GM12878 (cell line): ENCODE data around the gene RPRD1A. TPM values are rescaled to one million over a fixed set of nuclear protein-coding genes. Genes with fewer than 3 reads are reported as not detected.

Experiments used
- ATAC-seq: fragments of 200-7000 bp; cut with Tn5 transposase; 3 replicates; pipeline ENCODE4 v1.9.1; 2020; ENCODE audit warnings: mild to moderate bottlenecking, moderate library complexity
- BruUV-seq: library from RNA; stranded (reverse); fragments of 400-500 nt; replicated peaks from 2 replicates; lab custom pipeline; 2021; lab: Mats Ljungman, UMichigan
- CTCF ChIA-PET: fragments of 300-600 bp; sonication (Branson Sonifier 250); formaldehyde crosslinking; extraction: SDS; loops from one replicate; lab custom pipeline; 2021; ENCODE audit warnings: inconsistent platforms; lab: Yijun Ruan, JAX
- POLR2A ChIA-PET: fragments of 350-600 bp; formaldehyde crosslinking; extraction: SDS; loops from one replicate; lab custom pipeline; 2021; ENCODE audit warnings: inconsistent platforms; lab: Charles Lee
- RAD21 ChIA-PET: fragments of 300-600 bp; sonication (Branson Sonifier 250); formaldehyde crosslinking; loops from one replicate; lab custom pipeline; 2023; ENCODE audit warnings: antibody characterized with exemption; ENCODE audit not compliant: unreplicated experiment; lab: Charles Lee
- SMC1A ChIA-PET: fragments of 300-600 bp; sonication (Branson Sonifier 250); formaldehyde crosslinking; loops from one replicate; lab custom pipeline; 2023; ENCODE audit not compliant: unreplicated experiment, uncharacterized antibody; lab: Charles Lee
- DNase-seq: peaks from one replicate; pipeline ENCODE4 v3.0.0-alpha.2; 2011; ENCODE audit warnings: low read depth, low spot score
- FAIRE-seq: peaks from 3 replicates; lab custom pipeline; 2011; peaks lifted over from hg19 to GRCh38; lab: Jason Lieb, UNC
- H2AFZ ChIP-seq: 2 replicates; pipeline ENCODE4 v1.6.0; 2011; ENCODE audit warnings: low read depth, low read length, control low read depth; ENCODE audit not compliant: control insufficient read depth
- H3K27ac ChIP-seq: 2 replicates; pipeline ENCODE4 v1.5.1; 2011; ENCODE audit warnings: control low read depth; ENCODE audit not compliant: control insufficient read depth, insufficient read depth
- H3K27me3 ChIP-seq, 2 experiments: replicated peaks in 1 of 2; 2 replicates each; pipeline versions ENCODE4 v1.6.0 to v1.6.1; 2011; ENCODE audit warnings: low read length in 1 of 2; ENCODE audit not compliant: control insufficient read depth in 2 of 2, insufficient read depth in 2 of 2
- H3K36me3 ChIP-seq, 2 experiments: 2 replicates each; pipeline ENCODE4 v1.5.1; 2011; ENCODE audit warnings: low read length in 1 of 2; ENCODE audit not compliant: control insufficient read depth in 2 of 2, insufficient read depth in 2 of 2
- H3K4me1 ChIP-seq: 2 replicates; pipeline ENCODE4 v1.6.1; 2011; ENCODE audit warnings: mild to moderate bottlenecking, low read length, moderate library complexity, mixed read lengths; ENCODE audit not compliant: control insufficient read depth, insufficient read depth
- H3K4me2 ChIP-seq: 2 replicates; pipeline ENCODE4 v1.6.0; 2011; ENCODE audit warnings: control low read depth; ENCODE audit not compliant: control insufficient read depth, insufficient read depth
- H3K4me3 ChIP-seq: fragments of 200-600 bp; sonication (generic); 2 replicates; pipeline ENCODE4 v1.5.1; 2016
- H3K79me2 ChIP-seq: 2 replicates; pipeline ENCODE4 v1.6.0; 2011; ENCODE audit warnings: low read length; ENCODE audit not compliant: control insufficient read depth, insufficient read depth
- H3K9ac ChIP-seq: 2 replicates; pipeline ENCODE4 v1.8.0; 2011; ENCODE audit warnings: low read length, control low read depth, mixed read lengths; ENCODE audit not compliant: control insufficient read depth, insufficient read depth
- H3K9me3 ChIP-seq: replicated peaks from 3 replicates; pipeline ENCODE4 v1.5.1; 2011; ENCODE audit warnings: mild to moderate bottlenecking, low read length; ENCODE audit not compliant: control insufficient read depth, insufficient read depth
- H4K20me1 ChIP-seq: 2 replicates; pipeline ENCODE4 v1.6.0; 2011; ENCODE audit not compliant: control insufficient read depth, insufficient read depth
- CEBPZ ChIP-seq: fragments of 150-350 bp; IDR thresholded peaks from 2 replicates; pipeline ENCODE4 v1.6.1; 2016; ENCODE audit warnings: low read depth, low read length
- CTCF ChIP-seq, 3 experiments: IDR thresholded peaks in 2 of 3; conservative IDR thresholded peaks in 1 of 3; 2 replicates each; pipeline ENCODE4 v1.5.1; 2011; ENCODE audit warnings: low read depth in 3 of 3, low read length in 3 of 3, mild to moderate bottlenecking in 3 of 3, control low read depth in 2 of 3, moderate library complexity in 2 of 3, inconsistent platforms in 1 of 3, mixed read lengths in 1 of 3; ENCODE audit not compliant: control insufficient read depth in 2 of 3, insufficient read depth in 1 of 3; ENCODE audit errors: extremely low read depth in 1 of 3
- EZH2 ChIP-seq: IDR thresholded peaks from 2 replicates; pipeline ENCODE4 v1.6.1; 2012; ENCODE audit warnings: low read depth, mild to moderate bottlenecking, control low read depth, inconsistent platforms, low read length, borderline replicate concordance; ENCODE audit not compliant: control insufficient read depth
- HSF1 ChIP-seq: fragments of 150-350 bp; IDR thresholded peaks from 2 replicates; pipeline ENCODE4 v1.6.1; 2014; ENCODE audit warnings: mild to moderate bottlenecking, low read depth, low read length
- NFYA ChIP-seq: IDR thresholded peaks from 2 replicates; pipeline ENCODE4 v1.6.1; 2011; ENCODE audit warnings: low read depth, mild to moderate bottlenecking, low read length, improper control_type of control experiment, borderline replicate concordance
- RBBP5 ChIP-seq: fragments of 200-600 bp; sonication (generic); conservative IDR thresholded peaks from 2 replicates; pipeline ENCODE4 v1.6.1; 2016
- STAT3 ChIP-seq: IDR thresholded peaks from 2 replicates; pipeline ENCODE4 v1.6.1; 2011; ENCODE audit warnings: low read depth, low read length, improper control_type of control experiment
- YBX1 ChIP-seq: fragments of 450-650 bp; IDR thresholded peaks from 2 replicates; pipeline ENCODE4 v1.6.1; 2016; ENCODE audit warnings: antibody characterized with exemption
- ZSCAN29 ChIP-seq: fragments of 450-650 bp; IDR thresholded peaks from 2 replicates; pipeline ENCODE4 v1.6.1; 2017; ENCODE audit warnings: mild to moderate bottlenecking, moderate library complexity
- WGBS: methylation state at CpG from one replicate; pipeline ENCODE4 v1.1.6; 2016; ENCODE audit warnings: low lambda C conversion rate; ENCODE audit not compliant: insufficient replicate concordance, insufficient coverage; ENCODE audit errors: missing lambda C conversion rate; 5-methylcytosine and 5-hydroxymethylcytosine counted together
- in situ Hi-C: fragments of 300-500 bp; cut with MboI; formaldehyde crosslinking; loops from 9 replicates; pipeline ENCODE4 v1.14.3; 2018; ENCODE audit warnings: mixed read lengths
- intact Hi-C: fragments of 100-400 bp; cut with micrococcal nuclease; formaldehyde crosslinking; loops from one replicate; pipeline ENCODE4 v1.14.2; 2022; ENCODE audit not compliant: unreplicated experiment
- polyA plus RNA-seq, 11 experiments: library from polyadenylated mRNA; depleted of rRNA in 4 of 11; unstranded in 6 of 11; stranded (reverse) in 5 of 11; fragments of >200 nt; fragmentation: Nextera tagmentation in 4 of 11; fragmentation: Illumina TruSeq in 1 of 11; extraction: Ambion mirVana in 4 of 11; extraction: Trizol in 1 of 11; gene quantifications; 1 replicate in 1 of 11; 2 replicates in 10 of 11; pipeline versions ENCODE4 v1.2.1 to v1.2.3, GENCODE V29; 2011 to 2016; ENCODE audit warnings: inconsistent platforms in 2 of 11, missing spikeins in 2 of 11, low read depth in 1 of 11
- total RNA-seq, 4 experiments: library from RNA; depleted of rRNA in 3 of 4; stranded (reverse); fragments of >200 nt in 3 of 4; fragmentation: Illumina TruSeq in 1 of 4; extraction: Trizol in 1 of 4; gene quantifications; 2 replicates each; pipeline versions ENCODE4 v1.2.1 to v1.2.3, GENCODE V29; 2013 to 2021

The RPRD1A gene
- total and polyA plus RNA-seq, 10 of the 15 experiments (the other 5 are each of a cell fraction or from before 2014, with no cell fraction given), result 16.2 to 66.2 (median 36.2) TPM

DNA sequence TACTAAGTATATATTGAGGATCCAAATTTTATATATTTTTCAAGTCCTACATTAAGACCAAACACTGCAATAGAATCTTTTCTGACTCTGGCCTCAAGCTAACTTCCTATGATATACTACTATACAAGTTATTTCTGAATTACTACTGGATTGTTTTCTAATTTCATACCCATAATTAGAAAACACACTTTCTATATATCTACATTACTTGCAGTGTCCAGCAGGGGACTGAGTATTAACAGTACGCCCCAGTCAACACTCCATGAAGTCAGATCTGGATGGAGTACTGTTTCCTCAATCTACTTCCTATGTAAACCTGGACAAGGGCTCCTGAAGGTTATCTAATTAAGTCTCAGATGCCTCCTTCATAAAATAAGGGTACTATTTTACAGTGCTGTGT lies 68.4 kb downstream of the RPRD1A start:
- Histone ChIP-seq H3K27ac (no peak overlapping the region), H3K4me3 (no peak overlapping the region), H3K4me2 (no peak overlapping the region), H3K36me3 (no peaks in the 10 kb centered on the region; a peak in 1 of 4 replicates), H4K20me1 (no peaks in the 10 kb centered on the region), H3K9me3 (no peaks in the 10 kb centered on the region), H3K9ac (no peak overlapping the region), H3K27me3 (no peaks in the 10 kb centered on the region), H3K79me2 (no peaks in the 10 kb centered on the region), H3K4me1 (no peaks in the 10 kb centered on the region), H2AFZ (no peak overlapping the region)
- ChIA-PET CTCF (interaction anchor here (0.7 kb wide), 1 partner anchor 22 kb away, joined by 3 read pairs; no protein-coding TSS in a partner anchor), RAD21 (no interaction called here), POLR2A (no interaction called here), SMC1A (no interaction called here)
- TF ChIP-seq CTCF (IDR thresholded peaks at IDR 0.05 in 2 of 3, conservative IDR thresholded peaks at IDR 0.05 in 1 of 3; ENCODE audit: control insufficient read depth in 2 of 3, extremely low read depth in 1 of 3, insufficient read depth in 1 of 3, low read depth in 3 of 3, low read length in 3 of 3) (peak in 2 of 3 experiments; percentile 26 to 32; a peak in 3 of 6 replicates), RBBP5 (no peak)
- WGBS, result 95% methylated on average over 1 of the region's 1 CpG
- DNase-seq (no peak), ATAC-seq (peak; percentile 77), FAIRE-seq (no peak)
- intact Hi-C loops (no loop called here), in situ Hi-C loops (no loop called here)
- no TSS peak for BruUV-seq

GRCh38 chr18:35993013-35993412 lies 74.3 kb downstream of the RPRD1A start:
- Histone ChIP-seq H3K9me3 (no peaks in the 10 kb centered on the region), H3K4me1 (no peaks in the 10 kb centered on the region), H3K27ac (no peak overlapping the region), H4K20me1 (no peaks in the 10 kb centered on the region), H3K27me3 (no peaks in the 10 kb centered on the region), H3K79me2 (no peaks in the 10 kb centered on the region), H2AFZ (no peak overlapping the region), H3K9ac (no peak overlapping the region), H3K4me3 (no peak overlapping the region), H3K4me2 (no peak overlapping the region), H3K36me3 (peaks cover 0 to 3% of the 10 kb centered on the region in 2 experiments; a peak in 1 of 4 replicates)
- DNase-seq, result no peak
- POLR2A ChIA-PET, result no interaction called here
- RAD21 ChIA-PET, result no interaction called here
- SMC1A ChIA-PET, result interaction anchor here (0.8 to 2.0 kb wide), 3 partner anchors 11 to 25 kb away, joined by 4 to 8 read pairs (median 4); no protein-coding TSS in a partner anchor
- ATAC-seq, result no peak
- BruUV-seq, result no TSS peak
- in situ Hi-C loops (no loop called here), intact Hi-C loops (no loop called here)
- CTCF ChIA-PET, result interaction anchor here (1.2 to 2.0 kb wide), 2 partner anchors 31 to 291 kb away, joined by 3 to 8 read pairs; no protein-coding TSS in a partner anchor
- no peak for FAIRE-seq
- WGBS, result 96% methylated on average over 6 of the region's 6 CpGs
- TF ChIP-seq NFYA, result no peak
- TF ChIP-seq CEBPZ, result no peak
- TF ChIP-seq ZSCAN29, result no peak
- TF ChIP-seq STAT3, result no peak
- TF ChIP-seq HSF1, result no peak
- TF ChIP-seq EZH2, result no peak
- no peak for TF ChIP-seq YBX1
